NCI-H187 treated with DMSO at 0.1 percent for 48 hours (cell line): ENCODE results near the gene MCM10.

ENCODE experiments used
- DNase-seq: peaks from one replicate; lab custom pipeline; 2025; lab: John Stamatoyannopoulos, UW

Gene MCM10

DNA sequence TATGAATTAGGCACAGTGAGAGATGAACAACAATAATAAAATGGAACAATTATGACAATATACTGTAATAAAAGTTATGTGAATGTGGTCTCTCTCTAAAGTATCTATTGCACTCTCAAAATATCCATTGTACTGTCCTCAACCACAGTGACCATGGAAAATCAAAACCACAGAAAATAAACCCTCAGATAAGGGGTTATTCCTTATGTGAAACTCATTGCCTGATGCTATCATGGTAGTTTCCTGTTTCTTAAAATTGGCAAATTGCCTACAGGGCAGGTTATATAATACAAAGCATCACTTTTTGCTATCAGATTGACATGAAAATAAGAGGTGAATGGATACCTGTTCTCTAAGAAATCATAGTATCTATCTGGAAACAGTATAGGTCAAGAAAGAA, 3.8 kb downstream of the MCM10 start:
- DNase-seq, result no peak

DNA sequence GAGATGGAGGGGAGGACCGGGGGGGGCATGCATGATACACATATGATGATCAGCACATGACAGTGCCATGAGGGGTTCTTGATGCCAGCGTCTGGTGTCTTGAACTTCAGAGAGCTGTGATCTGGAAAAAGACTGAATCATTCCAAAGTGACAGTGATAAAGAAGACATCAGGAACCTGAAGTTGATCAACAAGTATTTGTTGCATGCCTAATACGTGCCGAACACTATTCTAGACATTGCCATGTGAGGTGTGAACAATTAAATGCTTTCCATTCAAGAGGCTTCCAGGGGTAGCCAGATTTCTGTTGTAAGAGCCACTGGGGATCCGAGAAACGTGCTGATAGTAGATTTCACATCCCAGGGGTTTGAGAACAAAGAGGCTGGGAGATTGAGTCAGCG, 6.2 kb downstream of the MCM10 start:
- DNase-seq, result no peak

DNA sequence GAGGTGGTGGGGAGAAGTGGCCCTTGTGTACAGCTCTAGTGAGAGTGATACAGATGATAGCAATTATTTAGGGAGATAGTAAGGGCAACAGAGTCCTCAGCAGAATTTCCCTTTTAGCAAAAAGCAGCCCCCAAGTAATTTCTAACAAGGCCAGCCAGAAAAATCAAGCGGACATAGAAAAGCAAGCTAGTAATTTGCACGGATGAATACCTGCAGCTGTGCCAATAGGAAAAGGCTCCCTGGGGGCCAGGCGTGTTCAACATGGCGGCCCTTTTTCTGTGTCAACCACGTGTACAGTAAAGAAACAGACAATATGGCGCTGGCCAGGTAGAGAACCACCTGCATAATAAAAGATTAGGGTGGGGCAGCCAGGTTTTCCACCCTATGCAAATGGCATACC, 7.4 kb downstream of the MCM10 start:
- DNase-seq, result no peak

DNA sequence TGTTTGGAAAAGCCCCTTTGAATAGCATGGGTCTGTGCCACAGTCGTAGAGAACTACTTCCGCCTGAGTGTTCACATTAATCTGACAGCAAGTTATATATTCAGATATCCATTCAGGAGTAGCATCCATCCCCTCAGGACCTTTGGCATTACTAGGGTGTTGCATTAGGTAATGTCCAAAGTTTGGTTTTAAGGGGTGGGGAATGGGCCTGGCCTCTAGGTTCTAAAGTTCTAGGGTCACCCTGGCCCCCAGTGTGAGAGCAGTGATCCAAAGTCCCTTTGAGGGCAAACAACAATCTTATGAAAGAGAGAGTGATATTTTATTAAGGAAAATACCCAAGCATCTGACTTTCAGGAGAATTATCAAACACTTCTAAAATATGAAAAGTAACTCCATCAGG, 12.3 kb downstream of the MCM10 start:
- DNase-seq, result no peak

DNA sequence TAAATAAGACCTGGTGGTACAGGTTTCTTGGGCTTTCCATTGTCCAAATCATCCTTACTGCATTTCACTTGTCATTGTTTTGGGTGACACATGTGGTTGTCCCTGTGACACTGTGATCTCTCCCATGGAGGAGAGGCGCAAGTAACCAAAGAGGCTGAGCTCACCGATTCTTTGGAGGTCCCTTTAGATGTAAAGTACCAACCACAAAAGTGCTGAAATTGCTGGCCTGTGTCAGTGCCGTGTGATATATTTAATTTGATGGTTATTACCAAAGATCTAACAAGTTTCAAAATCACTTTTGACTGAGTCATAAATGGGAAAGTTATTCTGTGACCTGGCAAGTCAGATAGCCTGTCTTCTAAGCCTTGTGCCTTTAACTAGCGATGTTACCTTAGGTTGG, 19.4 kb downstream of the MCM10 start:
- DNase-seq, result no peak

DNA sequence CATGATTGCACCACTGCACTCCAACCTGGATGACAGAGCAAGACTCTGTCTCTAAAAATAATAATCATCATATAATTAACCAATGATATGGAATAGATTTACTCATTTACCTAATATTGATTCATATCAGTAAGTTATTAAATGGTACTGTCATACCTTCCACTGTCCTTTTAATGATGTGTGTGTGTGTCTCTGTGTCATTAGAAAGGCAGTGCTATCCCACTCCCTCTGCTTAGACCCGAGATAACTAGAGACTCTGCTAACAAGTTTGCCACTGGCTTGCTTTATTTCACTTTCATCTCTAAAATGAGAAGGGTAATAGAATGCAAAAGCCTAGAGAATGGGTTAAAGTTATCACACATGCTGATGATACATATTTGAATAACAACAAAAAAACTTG, 21.1 kb downstream of the MCM10 start:
- no peak for DNase-seq

DNA sequence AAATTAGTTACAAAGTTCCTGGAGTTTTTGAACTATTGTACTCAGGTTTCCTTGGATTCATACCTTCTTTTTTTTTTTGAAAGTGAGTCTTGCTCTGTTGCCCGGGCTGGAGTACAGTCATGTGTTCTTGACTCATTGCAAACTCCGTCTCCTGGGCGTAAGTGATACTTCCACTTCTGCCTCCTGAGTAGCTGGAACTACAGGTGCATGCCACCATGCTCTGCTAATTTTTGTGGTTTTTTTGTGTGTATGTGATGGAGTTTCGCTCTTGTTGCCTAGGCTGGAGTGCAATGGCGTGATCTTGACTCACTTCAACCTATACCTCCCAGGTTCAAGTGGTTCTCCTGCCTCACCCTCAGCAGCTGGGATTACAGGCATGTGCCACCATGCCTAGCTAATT, 22.3 kb downstream of the MCM10 start:
- no peak for DNase-seq

DNA sequence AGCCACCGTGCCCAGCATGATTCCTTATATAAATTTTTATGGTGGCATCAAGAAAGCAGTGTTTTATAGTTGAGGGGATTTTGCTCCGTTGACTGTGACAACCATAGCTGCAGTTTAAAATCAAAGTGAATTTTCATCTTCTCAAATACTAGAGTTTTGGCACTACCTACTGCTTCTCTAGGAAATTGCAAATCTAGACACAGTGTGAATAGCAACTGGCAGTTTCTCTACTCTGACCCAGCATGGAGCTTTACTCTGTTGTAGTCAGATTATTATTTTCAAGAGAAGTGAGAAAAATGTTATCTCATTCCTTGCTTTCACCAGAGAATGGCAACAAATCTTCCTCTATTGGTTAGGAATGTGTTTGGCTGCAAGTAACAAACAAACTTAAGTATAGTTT, 22.9 kb downstream of the MCM10 start:
- DNase-seq, result no peak

DNA sequence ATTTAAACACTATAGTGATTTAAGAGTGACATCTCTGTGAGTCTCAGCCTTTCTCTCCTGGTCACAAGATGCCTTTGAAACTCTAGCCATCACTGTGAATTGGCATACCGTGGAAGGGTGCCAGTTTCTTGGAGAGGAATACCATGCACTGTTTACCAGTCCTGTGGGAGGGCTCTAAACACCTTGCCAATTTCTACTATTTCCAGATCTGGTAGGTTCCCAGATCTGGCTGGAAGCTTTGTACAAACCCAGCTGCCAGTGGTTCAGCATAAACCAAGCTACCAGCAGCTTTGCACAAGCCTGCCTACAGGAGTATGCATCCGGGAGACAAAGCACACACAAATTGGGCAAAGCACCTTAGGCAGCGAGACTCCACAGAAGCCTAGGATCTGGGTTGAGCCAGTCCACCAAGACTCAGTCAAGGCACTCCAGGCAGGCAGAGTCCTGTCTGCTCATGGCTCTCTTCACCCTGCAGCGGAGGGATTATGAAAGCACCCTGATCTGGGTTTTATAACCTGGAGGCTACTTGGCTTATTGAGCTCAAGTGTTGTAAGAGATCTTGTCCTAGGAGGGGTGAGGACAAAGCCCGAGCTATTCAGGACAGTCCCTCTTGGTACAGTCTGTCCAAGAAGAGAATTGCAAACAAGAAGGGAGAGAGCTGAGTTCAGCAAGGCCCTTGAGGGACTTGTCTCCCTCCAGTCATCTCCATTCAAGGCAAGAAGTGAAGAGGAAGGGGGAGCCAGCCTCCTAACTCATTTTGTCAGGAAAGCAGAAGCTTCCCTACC, 23.6 kb downstream of the MCM10 start:
- DNase-seq, result no peak

DNA sequence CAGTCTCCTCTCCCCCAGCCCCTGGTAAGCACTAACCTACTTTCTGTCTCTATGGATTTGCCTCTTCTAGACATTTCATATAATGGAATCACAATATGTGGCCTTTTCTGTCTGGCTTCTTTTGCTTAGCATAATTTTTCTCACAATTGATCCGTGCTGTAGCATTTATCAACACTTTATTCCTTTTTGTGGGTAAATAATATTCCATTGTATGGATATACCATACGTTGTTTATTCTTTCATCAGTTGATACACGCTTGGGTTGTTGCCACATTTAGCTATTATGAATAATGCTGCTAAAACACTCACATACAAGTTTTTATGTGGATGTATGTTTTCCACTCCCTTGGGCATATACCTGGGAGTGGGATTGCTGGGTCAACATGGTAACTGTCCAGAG, 25.8 kb downstream of the MCM10 start:
- no peak for DNase-seq

DNA sequence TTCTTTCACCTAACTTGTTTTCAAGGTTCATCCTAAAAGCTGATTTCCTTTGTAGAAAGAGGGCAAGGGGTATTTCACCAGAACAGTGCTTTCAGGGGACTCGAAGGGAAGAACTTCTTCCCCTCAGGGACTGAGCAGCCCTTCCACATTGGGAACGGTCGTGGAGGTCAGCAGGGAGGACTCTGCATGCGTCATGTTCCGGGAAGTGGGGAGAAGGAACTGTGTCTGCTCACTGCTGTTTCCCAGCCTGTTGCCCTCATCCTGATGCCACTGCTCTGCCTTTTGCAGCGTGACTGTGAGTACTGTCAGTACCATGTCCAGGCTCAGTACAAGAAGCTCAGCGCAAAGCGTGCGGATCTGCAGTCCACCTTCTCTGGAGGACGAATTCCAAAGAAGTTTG, 27.2 kb downstream of the MCM10 start:
- DNase-seq, result no peak

DNA sequence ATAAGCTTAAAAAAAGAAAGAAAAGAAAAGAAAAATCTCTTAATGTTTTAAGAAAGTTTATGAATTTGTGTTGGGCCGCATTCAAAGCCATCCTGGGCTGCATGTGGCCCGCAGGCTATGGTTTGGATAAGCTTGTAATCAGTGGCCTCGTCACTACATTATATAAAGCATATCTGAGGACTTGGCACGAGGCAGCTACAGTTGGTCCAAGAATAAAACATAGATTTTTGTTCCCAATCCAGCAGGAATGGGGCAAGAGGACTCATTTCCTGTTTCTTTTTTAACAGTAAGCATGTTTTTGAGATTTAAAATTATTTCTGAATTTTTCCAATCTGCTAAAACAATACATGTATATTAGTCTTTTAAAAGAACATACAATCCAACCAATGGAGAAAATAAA, 28.6 kb downstream of the MCM10 start:
- no peak for DNase-seq

DNA sequence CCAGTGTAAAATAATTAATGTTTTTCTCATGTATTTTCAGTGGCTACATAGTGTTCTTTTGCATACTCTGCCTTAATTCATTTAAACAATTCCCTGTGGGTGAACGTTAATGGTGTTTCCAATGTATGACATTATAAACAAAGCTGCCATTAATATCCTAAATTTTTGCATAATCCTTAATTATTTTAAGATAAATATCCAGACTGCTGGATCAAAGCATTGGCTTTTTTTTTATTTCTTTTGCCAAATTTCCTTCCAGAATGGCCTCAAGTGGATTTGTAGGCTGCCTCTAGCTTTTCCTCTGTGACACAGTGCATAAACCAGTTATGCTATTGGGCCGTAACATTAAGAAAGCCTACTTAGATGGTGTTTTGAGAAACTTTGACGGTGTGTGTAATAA, 29.5 kb downstream of the MCM10 start:
- DNase-seq, result no peak

DNA sequence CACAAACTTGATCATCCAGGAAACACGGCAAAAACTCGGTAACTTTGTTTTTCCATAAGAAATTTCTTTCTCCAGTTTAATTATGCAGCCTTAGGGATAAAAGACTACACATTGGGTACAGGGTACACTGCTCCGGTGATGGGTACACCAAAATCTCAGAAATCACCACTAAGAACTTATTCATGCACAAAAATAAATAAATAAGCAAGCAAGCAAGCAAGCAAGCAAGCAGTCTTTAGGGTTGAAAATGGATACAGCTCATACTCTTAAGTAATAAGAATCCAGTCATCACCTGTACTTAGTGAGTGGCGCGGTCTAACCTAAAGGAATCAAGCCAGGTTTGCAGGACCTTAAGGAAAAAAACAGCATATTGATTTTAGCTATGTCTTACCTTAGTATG, 30.0 kb downstream of the MCM10 start:
- DNase-seq, result no peak

DNA sequence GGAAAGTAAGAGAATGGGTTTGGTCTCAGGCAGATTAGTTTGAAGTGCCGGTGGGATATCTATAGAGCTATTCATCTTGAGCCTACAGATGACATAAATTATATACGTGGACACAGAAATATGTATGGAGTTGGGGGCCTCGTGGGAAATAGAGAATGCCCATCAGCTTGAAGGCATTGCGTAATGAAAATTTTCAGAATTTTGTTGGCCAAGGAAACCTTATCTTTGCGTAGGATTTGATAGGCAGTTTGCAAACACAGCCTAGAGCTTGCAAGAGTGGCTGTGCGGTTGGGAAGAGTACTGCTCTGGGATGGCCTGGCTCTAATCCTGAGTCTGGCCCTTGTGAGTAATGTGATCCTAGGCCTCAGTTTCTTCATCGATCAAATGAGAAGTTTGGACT, 32.3 kb downstream of the MCM10 start:
- DNase-seq, result no peak

DNA sequence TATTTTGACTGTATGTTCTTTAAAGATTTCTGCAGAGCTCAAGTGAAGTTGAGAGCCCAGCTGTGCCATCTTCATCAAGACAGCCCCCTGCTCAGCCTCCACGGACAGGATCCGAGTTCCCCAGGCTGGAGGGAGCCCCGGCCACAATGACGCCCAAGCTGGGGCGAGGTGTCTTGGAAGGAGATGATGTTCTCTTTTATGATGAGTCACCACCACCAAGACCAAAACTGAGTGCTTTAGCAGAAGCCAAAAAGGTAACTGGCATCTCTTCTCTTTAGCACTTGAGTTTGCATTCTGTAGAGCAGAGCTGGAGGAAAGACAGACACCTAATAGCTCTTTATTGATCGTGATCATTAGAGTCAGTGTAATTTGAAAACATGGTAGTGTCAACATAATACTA, 33.7 kb downstream of the MCM10 start:
- DNase-seq, result no peak

DNA sequence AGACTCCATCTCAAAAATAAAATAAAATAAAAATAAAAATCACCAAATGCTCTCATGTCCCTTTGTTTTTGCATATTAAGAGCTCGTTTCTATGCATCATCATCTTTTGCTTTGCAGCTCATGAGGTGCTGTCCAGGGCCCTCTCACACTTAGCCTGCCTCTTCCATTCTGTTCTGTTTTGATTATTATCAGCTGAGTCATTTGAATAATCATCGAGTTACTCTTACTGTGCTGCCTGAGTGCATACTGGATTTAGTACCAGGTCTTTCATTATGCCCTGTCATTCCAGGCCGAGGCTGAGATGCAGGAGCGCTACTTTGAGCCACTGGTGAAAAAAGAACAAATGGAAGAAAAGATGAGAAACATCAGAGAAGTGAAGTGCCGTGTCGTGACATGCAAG, 39.8 kb downstream of the MCM10 start:
- DNase-seq, result no peak

DNA sequence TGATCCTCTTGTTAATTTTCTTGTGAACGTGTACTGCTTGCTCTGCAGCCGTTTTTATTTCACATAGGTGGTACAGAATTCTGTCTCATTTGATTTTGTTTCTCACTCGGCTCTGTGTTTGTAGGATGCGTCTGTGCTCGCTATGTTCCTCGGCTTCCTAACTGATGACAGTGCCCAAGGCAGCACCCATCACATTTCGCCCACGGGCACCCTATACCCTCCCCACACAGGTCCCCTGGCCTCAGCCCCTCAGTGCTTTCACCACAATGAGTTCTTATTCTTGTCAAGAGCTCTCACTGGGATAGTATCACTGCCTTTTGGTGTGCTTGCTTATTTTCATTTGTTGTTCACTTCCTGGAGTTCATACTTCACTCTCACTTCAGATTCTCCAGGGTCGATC, 44.7 kb downstream of the MCM10 start:
- DNase-seq, result no peak

DNA sequence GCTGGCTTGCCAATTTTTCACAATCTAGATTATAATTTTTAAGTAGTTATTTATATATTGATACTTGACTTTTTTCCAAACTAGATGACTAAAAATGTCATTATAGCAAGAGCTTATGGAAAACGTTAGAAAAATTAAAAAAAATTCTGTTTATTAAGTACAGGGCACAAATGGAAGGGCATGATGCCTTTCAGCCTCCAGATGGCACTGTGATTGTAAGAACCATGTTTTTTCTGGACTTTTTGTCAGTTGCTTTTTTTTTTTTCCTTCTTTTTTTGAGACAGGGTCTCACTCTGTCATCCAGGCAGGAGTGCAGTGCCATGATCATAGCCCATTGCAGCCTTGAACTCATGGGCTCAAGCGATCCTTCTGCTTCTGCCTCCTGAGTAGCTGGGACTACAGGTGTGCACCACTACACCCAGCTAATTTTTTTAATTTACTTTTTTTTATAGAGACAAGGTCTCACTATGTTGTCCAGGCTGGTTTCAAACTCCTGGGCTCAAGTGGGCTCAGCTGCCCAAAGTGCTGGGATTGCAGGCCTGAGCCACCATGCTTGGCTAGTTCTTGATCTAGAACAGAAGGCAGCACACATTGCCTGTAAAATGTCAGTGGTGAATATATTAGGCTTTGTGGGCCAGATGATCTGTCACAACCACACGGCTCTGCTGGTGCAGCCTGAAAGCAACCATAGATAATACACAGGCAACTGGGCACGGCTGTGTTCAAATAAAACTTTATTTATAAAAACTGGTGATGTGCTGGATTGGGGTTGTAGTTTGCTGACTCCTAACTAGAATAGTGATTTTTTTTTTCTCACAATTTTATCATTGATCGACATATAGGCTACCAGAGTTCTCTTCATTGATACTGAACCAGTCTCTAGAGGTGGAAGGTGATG, 45.4 kb downstream of the MCM10 start:
- no peak for DNase-seq

DNA sequence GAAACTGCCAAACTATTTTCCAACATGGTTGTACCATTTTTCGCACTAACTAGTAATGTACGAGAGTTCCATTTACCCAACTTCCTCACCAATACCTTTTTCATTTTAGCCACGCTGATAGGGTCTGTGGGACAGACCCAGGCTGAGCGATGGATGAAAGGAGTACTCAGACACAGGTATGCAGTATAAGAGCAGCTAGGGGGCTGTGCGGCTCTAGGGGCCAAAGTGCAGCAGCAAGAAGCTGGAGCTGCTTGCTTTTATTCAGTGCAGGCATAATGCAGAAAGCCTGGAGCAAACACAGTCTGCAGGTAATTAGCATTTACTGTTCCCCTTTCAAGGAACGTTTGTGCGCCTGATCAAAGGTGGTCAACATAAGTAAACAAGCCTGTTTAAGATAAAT, 51.8 kb downstream of the MCM10 start:
- DNase-seq, result no peak

DNA sequence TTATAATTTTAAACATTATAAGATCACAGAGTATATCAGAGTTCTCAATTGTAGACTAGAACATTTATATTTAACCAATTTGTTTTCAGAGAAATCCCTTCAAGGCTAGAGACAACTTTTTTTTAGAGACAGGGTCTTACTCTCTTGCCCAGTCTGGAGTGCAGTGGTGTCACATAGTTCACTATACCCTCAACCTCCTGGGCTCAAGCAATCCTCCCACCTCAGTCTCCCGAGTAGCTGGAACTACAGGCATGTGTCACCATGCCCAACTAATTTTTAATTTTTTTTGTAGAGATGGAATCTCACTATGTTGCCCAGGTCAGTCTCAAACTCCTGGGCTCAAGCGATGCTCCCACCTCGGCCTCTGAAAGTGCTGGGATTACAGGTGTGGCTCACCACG, 57.5 kb downstream of the MCM10 start:
- DNase-seq, result no peak

DNA sequence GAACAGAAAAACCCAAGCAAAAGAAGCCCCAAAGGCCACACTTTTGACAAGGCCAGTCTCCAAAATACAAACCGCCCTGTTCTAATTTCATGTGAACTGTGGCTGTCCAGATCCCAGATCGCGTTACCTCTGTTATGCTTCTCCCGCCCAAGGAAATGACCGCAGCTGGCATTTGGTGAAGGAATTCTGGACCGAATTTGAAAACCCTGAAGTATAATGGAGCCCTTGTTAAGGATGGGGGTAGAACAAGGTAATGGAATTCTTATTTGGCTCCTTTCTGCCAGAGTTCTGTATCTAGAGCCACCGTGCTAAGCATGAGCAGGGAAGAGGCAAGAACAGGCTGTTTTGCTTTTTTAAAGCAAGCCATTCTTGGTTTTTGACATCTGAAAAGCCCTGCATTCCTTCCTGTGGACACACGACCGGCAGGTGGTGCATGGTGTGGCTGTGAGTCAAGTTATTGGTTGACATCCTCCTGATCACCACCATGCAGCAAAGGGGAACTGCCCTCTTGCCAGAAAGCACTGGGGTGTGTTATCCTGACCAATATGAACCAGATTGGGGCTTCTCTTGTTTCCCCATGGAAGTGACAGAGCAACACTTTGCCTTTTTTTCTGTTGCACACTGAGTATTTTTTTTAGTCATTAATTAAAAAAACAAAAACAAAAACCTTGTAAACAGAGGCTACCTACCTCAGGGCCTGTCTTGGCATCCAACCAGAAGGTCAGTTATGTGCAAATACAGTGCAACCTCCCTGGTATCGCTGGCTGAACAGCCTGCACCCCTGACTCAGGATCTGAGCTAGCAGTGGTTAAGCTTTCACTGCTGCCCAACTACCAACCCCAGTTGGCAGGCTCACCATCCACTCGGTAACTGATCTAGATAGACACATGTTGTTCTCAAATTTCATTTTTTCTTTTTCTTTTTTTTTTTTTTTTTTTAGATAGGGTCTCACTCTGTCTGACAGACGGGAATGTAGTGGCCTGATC, 58.6 kb downstream of the MCM10 start:
- no peak for DNase-seq
